HG03280 (cell line): Measurements from ENCODE around the gene ZNF467.

Source experiments
- ATAC-seq: cut with Tn5 transposase; IDR thresholded peaks from one replicate; pipeline ENCODE4 v1.9.1; 2021; ENCODE audit warnings: mild to moderate bottlenecking, moderate library complexity; ENCODE audit not compliant: unreplicated experiment

The ZNF467 gene

GRCh38 chr7:149716007-149716931 is 57.1 kb downstream of the ZNF467 start:
- ATAC-seq = no peak

- ATAC-seq = no peak
Observed at GRCh38 chr7:149715476-149715875, 57.9 kb downstream of the ZNF467 start.

GRCh38 chr7:149714910-149715471 is 58.4 kb downstream of the ZNF467 start:
- peak; percentile 21 for ATAC-seq
